K562 (cell line): ENCODE measurements around the gene LMAN2.

Source experiments
- CEBPB ChIP-seq: fragments of 450-650 bp; IDR thresholded peaks from 2 replicates; pipeline ENCODE4 v1.6.1; 2016; ENCODE audit warnings: missing genetic modification characterization, missing compliant biosample characterization
- EGR1 ChIP-seq: fragments of 450-650 bp; conservative IDR thresholded peaks from 2 replicates; pipeline ENCODE4 v1.6.1; 2017; ENCODE audit warnings: mild to moderate bottlenecking
- FOS ChIP-seq: IDR thresholded peaks from 3 replicates; pipeline ENCODE4 v1.6.1; 2011; ENCODE audit not compliant: insufficient read length; ENCODE audit errors: extremely low read depth
- FOXA1 ChIP-seq: fragments of 450-650 bp; IDR thresholded peaks from 2 replicates; pipeline ENCODE4 v1.6.1; 2016; ENCODE audit warnings: mild to moderate bottlenecking, borderline replicate concordance
- HMG20B ChIP-seq: fragments of 250-450 bp; sonication (Bioruptor Pico); IDR thresholded peaks from 2 replicates; pipeline ENCODE4 v1.5.0; 2021; ENCODE audit warnings: mild to moderate bottlenecking
- NONO ChIP-seq, 2 experiments: fragments of 200-400 bp in 1 of 2; fragments of 450-650 bp in 1 of 2; formaldehyde crosslinking in 1 of 2; IDR thresholded peaks; 2 replicates each; pipeline ENCODE4 v1.6.1; 2017; ENCODE audit warnings: low read depth in 2 of 2, mild to moderate bottlenecking in 2 of 2, moderate library complexity in 2 of 2, low read length in 1 of 2
- POLR2AphosphoS5 ChIP-seq: IDR thresholded peaks from 2 replicates; pipeline ENCODE4 v1.6.1; 2011; ENCODE audit warnings: mild to moderate bottlenecking, low read depth, low read length, moderate library complexity; ENCODE audit not compliant: control insufficient read depth, insufficient read depth
- ZNF311 ChIP-seq: fragments of 250-450 bp; sonication (Bioruptor Pico); IDR thresholded peaks from 2 replicates; pipeline ENCODE4 v1.4.0; 2020; ENCODE audit warnings: mild to moderate bottlenecking, moderate library complexity
- ZNF551 ChIP-seq: fragments of 250-450 bp; sonication (Bioruptor Pico); IDR thresholded peaks from 2 replicates; pipeline ENCODE4 v1.5.0; 2021; ENCODE audit warnings: mild to moderate bottlenecking, moderate library complexity
- TF ChIP-seq, protein P1 (sequence below), 3 experiments: IDR thresholded peaks in 2 of 3; conservative IDR thresholded peaks in 1 of 3; 2 replicates each; pipeline ENCODE4 v1.5.1; 2011 to 2012; ENCODE audit warnings: low read length in 3 of 3, mild to moderate bottlenecking in 3 of 3, control low read depth in 2 of 3, improper control_type of control experiment in 1 of 3, inconsistent platforms in 1 of 3, low read depth in 1 of 3, mixed read lengths in 1 of 3, moderate library complexity in 1 of 3; ENCODE audit not compliant: insufficient read depth in 2 of 3
- TF ChIP-seq, protein P2 (sequence below), 2 experiments: fragments of 450-650 bp in 1 of 2; sonication (generic) in 1 of 2; formaldehyde crosslinking in 1 of 2; IDR thresholded peaks in 1 of 2; conservative IDR thresholded peaks in 1 of 2; 2 replicates each; pipeline versions ENCODE4 v1.6.1 to v1.8.1; 2016 to 2023; ENCODE audit warnings: mild to moderate bottlenecking in 2 of 2, moderate library complexity in 2 of 2, inconsistent platforms in 1 of 2, missing genetic modification reagents in 1 of 2
- TF ChIP-seq, protein P3 (sequence below): sonication (generic); formaldehyde crosslinking; IDR thresholded peaks from 2 replicates; pipeline ENCODE4 v1.8.1; 2022; ENCODE audit warnings: missing genetic modification reagents
- TF ChIP-seq, protein P4 (sequence below): conservative IDR thresholded peaks from 2 replicates; pipeline ENCODE4 v1.6.1; 2011; ENCODE audit warnings: low read depth, mild to moderate bottlenecking, low read length; ENCODE audit not compliant: control insufficient read depth
- TF ChIP-seq, protein P5 (sequence below): sonication (generic); formaldehyde crosslinking; IDR thresholded peaks from 2 replicates; pipeline ENCODE4 v1.8.0; 2022; ENCODE audit warnings: mild to moderate bottlenecking, missing genetic modification reagents

DNA sequence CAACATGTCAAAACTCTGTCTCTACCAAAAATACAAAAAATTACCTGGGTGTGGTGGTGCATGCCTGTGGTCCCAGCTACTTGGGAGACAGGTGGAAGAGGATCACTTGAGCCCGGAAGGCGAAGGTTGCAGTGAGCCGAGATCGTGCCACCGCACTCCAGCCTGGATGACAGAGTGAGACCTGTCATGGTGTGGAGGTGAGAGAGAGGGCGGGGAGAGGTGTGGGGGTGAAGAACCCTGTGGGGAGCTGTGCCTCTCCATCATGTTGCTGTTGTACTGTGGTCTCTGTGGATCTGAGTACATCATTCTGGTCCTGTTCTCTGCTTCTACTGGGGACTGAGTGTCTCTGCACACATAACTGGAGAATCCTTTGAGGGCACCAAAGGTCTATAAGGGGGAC, 21.4 kb upstream of the LMAN2 start:
- no peak for TF ChIP-seq FOXA1
- no peak for TF ChIP-seq POLR2AphosphoS5
- no peak for TF ChIP-seq EGR1
- no peak for TF ChIP-seq CEBPB (tag)
- no peak for TF ChIP-seq ZNF311 (CRISPR knock-in tag)
- TF ChIP-seq, protein P1, sequence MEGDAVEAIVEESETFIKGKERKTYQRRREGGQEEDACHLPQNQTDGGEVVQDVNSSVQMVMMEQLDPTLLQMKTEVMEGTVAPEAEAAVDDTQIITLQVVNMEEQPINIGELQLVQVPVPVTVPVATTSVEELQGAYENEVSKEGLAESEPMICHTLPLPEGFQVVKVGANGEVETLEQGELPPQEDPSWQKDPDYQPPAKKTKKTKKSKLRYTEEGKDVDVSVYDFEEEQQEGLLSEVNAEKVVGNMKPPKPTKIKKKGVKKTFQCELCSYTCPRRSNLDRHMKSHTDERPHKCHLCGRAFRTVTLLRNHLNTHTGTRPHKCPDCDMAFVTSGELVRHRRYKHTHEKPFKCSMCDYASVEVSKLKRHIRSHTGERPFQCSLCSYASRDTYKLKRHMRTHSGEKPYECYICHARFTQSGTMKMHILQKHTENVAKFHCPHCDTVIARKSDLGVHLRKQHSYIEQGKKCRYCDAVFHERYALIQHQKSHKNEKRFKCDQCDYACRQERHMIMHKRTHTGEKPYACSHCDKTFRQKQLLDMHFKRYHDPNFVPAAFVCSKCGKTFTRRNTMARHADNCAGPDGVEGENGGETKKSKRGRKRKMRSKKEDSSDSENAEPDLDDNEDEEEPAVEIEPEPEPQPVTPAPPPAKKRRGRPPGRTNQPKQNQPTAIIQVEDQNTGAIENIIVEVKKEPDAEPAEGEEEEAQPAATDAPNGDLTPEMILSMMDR (IDR thresholded peaks at IDR 0.05 in 2 of 3, conservative IDR thresholded peaks at IDR 0.05 in 1 of 3; ENCODE audit: insufficient read depth in 2 of 3, low read depth in 1 of 3, low read length in 3 of 3) = no peak
- TF ChIP-seq FOS = no peak
- TF ChIP-seq ZNF551 (CRISPR knock-in tag) = no peak
- TF ChIP-seq, protein P2, sequence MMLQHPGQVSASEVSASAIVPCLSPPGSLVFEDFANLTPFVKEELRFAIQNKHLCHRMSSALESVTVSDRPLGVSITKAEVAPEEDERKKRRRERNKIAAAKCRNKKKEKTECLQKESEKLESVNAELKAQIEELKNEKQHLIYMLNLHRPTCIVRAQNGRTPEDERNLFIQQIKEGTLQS (IDR thresholded peaks at IDR 0.05) = no peak
- TF ChIP-seq, protein P2 (CRISPR knock-in tag; conservative IDR thresholded peaks at IDR 0.05) = no peak
- TF ChIP-seq, protein P3, sequence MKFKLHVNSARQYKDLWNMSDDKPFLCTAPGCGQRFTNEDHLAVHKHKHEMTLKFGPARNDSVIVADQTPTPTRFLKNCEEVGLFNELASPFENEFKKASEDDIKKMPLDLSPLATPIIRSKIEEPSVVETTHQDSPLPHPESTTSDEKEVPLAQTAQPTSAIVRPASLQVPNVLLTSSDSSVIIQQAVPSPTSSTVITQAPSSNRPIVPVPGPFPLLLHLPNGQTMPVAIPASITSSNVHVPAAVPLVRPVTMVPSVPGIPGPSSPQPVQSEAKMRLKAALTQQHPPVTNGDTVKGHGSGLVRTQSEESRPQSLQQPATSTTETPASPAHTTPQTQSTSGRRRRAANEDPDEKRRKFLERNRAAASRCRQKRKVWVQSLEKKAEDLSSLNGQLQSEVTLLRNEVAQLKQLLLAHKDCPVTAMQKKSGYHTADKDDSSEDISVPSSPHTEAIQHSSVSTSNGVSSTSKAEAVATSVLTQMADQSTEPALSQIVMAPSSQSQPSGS = no peak
- TF ChIP-seq, protein P4, sequence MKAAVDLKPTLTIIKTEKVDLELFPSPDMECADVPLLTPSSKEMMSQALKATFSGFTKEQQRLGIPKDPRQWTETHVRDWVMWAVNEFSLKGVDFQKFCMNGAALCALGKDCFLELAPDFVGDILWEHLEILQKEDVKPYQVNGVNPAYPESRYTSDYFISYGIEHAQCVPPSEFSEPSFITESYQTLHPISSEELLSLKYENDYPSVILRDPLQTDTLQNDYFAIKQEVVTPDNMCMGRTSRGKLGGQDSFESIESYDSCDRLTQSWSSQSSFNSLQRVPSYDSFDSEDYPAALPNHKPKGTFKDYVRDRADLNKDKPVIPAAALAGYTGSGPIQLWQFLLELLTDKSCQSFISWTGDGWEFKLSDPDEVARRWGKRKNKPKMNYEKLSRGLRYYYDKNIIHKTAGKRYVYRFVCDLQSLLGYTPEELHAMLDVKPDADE = no peak
- TF ChIP-seq, protein P5, sequence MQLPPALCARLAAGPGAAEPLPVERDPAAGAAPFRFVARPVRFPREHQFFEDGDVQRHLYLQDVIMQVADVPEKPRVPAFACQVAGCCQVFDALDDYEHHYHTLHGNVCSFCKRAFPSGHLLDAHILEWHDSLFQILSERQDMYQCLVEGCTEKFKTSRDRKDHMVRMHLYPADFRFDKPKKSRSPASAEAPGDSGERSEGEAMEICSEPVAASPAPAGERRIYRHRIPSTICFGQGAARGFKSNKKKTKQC (CRISPR knock-in tag) = no peak
- no peak for TF ChIP-seq HMG20B (CRISPR knock-in tag)
- no peak for TF ChIP-seq NONO (IDR thresholded peaks at IDR 0.05; ENCODE audit: low read depth in 2 of 2, low read length in 1 of 2)
